A204.1 (cell line): Measurements from ENCODE around the gene LSM6.

ENCODE experiments used
- FAIRE-seq: peaks from 2 replicates; lab custom pipeline; 2012; peaks lifted over from hg19 to GRCh38; lab: Jason Lieb, UNC

The LSM6 gene

DNA sequence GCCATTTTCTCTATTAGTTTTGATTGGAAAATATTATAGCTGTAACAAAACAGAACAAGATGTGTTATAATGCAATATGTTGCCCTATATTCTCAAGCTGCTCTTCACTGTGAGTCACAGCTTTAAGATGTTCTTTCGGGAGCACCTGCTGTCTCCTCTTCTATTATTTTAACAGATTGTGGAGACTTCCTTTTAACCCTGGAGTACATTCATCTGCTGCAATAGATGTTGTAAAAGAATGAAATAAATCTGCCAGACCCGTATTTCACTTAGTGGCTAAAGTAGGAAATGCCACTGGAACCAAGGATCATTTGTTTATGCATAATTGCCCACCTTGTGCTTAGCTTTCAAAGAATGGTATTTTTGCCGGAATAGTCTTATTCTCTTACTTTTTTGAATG is 11.1 kb downstream of the LSM6 start:
- no peak for FAIRE-seq

DNA sequence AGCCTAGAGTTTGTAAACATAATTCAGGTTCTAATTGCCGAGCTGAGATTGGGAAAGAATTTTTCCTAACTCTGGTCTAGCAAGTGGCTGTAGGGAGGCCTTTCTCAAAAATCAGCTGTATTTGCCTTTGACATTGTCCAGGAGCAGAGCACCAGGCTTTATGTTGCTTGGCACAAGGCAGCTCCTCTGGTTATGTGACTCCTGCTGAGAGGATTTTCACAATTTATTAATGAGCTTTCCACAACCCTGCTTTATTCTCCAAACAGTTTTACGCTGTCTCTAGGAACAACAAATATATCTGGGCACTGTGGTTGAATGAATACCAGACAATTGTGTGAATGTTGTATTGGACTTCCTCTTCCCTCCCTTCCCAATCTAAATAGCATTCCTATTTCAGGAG is 14.9 kb downstream of the LSM6 start:
- FAIRE-seq: no peak

DNA sequence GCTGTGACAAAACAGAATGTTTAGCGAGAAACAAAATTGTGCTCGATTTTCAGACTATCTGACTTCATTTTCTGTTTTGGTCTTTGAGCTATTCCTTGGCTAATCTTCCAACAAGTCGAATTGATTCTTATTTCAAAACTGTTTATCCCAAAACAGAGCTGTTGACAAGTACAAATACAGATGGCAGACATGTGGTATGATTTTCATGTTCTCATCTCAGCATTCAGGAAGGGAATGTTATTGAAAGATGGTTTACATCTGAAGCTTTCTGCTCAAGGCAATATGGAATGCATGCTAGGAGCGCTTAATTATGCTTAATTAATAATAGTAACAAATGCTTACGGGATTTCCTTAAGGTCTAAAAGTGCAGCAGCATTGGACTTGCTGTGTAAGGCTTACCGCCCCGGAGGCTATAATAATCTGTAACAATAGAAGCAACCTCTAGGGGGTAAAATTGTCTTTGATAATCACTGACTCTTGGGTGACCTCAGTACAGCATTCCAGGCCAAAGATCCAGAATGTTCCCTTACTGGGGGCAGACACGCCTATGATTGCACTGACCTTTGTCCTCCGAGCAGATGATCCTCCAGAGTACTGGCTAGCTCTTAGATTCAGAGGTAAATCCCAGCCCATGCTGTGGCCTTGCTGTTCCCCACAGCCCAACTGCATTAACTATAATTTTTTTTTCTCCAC is 16.4 kb downstream of the LSM6 start:
- FAIRE-seq: no peak

DNA sequence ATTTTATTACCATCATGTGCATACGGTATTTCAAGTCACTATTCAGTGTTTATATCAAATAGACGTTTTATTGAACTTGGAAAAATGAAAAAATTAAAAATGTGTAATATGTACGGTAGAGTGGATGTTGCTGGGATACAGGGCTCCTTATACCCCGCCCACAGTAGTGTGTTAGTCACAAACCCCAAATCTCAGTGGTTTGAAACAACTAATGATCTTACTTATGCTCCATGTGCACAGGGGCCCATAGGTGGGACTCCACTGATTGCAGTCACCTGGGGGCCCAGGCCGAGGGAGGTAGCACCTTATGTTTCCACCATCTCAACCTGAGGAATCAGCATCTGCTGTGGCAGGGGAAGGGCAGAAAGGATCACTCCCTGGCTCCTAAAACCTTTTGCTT is 18.1 kb downstream of the LSM6 start:
- FAIRE-seq: no peak

DNA sequence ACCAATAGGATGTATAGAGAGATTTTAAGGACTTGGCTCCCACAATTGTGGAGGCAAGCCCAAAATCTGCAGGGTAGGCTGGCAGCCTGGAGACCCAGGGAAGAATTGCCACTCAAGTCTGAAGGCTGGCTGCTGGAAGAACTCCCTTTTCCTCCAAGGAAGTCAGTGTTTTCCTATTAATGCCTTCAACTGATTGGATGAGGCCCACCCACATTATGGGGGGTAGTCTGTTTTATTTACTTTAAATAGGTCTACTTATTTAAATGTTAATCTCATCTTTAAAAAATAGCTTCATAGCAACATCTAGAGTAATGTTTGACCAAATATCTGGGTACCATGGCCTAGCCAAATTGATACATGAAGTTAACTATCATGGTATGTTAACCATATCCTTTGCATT is 18.7 kb downstream of the LSM6 start:
- FAIRE-seq: no peak

DNA sequence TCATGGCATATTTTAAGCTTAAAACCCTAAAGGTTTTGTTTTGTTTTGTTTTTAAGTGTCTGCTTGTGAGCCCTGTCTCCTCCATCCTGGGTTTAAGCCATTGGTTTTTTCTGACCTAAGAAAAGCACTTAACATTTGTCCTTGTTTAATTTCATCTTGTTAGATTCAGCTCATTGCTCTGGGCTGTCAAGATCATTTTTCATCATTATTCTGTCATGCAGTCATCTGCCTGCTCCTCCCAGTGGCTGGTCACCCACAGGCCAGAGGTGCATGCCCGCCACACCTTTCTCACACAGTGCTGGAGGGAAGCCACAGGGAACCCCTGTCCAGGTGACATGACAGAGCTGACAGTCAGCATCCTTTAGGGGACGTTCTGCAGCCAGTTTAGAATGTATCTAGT is 27.1 kb downstream of the LSM6 start:
- FAIRE-seq: no peak

DNA sequence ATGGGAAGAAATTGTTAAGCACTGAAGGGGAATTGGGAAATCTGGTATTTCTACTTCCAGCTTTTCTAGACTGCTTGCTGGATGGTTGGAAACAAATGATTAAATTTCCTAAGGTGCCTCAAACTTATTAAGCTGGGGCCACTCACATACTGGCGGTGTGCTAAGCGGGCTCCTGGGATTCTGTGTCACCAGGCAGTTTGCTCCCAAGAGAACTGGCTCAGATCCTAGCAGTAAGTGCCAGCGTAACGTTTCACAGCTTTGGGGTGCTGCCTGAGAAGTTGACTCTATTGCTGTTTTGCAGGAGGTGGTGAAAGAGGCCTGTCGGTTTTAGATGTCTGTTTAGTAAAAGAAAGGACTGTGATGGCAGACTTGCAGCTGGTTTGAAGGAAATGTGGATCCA is 31.9 kb downstream of the LSM6 start:
- no peak for FAIRE-seq

DNA sequence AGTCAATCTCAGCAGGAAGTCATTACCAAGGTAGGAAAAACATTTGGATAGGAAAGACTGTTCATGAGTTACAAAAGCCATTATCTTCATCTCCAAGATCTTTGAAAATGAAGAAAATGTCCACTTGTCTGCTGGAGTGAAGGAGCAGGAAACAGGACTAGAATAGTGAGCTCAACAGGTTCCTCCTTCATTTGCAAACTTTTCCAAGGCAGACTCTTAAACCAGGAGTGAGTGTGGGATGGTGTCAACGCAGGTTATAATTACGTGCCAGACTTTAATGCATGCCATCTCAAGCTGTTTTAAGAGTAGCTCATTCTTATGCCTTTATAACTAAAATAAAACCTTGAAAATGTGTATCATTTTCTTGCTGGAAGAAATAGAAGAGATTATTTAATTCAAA is 35.4 kb downstream of the LSM6 start:
- FAIRE-seq: no peak

DNA sequence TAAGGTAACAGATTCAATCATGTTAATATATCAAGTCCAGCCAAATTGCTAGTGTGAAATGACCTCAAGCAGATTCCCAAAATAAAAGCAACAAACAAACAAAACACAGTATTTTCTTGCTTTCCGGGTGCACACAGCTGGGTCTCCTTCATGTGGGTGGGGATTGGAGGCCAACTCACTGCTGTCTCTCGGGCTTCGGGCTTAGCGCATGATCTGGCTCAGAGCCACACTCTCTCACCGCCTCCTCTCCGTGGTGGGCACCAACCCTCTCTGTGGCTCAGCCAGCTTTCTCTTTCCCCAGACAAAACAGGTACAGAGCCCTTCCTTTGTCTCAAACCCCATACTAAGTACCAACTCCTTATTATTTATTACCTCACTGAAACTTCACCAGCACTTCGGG is 35.9 kb downstream of the LSM6 start:
- no peak for FAIRE-seq

DNA sequence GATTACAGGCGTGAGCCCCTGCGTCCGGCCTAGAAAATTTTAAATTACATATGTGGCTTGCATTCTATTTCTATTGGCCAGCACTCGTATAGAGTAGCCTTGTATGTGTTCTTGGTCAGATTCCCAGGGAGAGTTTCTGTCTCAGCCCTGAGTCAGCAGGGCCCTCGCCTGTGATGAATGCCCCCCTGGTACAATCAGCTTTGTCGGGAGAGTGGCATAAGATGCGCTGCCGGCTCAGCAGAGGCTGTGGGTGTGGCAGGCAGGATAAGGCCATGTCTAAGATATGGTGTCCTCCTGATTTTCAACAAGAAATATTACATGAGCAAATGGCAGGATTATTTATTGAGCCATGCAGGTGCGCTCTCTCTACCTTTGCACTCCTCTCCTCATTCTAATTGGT is 37.3 kb downstream of the LSM6 start:
- no peak for FAIRE-seq

DNA sequence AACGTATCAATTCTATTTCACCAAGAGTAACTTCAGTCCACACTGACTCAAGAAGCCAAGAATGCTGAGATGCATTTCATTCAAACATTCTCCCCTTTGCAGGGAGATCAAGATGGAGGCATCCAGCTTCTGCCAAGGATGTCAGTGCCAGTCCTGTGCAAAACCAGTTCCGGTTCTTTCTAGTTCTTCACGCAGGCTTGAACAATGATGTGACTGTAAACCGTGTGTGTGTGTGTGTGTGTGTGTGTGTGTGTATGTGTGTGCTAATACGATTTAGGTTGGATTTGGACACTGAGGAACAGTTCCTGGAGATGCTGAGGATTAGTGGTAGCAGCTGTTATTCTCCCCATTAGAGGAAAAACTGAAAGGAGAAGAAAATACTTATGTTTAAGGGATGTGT is 38.7 kb downstream of the LSM6 start, which contains the start of gene REELD1:
REELD1 (plus strand) TSS at position 301 of the 400 bp plus-strand sequence. CDS start 2,415 bp downstream, outside the sequence.
- no peak for FAIRE-seq

DNA sequence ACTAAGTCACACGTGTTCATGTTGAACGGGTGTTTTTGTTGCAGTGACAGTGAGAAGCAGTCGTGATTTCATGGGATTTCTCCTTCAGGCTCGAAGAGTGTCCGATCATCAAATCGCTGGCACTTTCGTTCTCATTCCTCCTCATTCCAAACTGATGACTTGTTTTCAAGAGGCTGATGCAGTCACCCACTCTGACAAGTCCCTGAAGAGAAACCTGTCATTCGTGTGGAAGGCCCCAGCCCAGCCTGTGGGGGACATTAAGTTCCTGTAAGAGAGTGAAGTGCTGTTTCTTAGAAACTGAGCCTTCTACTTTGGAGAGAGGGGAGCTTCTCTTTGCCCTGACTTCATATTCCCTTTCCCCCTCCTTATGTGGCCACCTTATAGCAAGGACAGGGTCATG is 46.8 kb downstream of the LSM6 start:
- no peak for FAIRE-seq

DNA sequence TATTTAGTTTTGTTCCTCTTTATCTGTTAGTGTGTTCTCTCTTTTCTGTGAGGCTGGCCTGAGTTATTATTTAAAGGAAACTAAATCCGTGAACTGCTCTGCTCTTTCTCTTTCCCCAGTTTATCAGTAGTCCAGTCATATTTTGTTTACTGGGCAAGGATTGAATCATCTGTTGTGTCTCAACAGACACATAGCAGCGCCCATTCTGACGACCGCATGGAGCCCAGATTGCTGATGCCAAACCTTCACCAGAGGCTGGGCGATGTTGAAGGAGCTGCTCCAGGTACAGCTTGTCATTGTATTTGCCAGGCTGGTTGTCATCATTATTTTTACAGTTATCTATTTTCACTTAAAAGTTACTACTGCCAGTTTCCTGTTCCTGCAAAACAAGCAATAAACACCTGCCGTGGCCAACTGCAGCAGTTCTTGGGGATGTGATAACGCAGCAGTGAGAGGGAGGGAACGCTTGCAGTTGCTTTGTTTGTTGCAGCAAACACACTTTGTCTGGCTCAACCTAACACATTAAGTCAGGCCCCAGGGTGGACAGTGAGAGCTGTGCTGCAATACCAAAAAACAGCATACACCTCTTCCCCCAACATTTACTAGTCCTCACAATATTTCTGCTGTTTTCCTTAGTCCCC is 48.9 kb downstream of the LSM6 start:
- no peak for FAIRE-seq

DNA sequence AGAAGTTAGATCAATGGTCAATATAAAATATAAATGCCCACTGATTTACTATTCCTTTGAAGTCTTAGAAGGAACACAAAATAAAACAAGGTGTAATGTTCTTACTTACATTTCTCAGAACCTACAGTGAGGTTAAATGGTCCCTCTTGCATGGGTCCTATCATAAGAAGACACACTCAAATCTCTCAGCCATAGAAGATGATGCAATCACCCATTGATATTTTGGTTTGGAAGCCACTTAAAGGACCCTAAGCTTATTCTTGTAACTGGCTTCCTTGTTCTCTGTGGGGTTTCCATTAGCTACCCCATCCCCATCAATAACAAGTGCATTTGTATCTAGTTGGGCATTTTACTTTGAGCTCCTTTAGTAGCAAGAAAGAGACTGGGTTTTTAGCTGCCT is 53.9 kb downstream of the LSM6 start:
- FAIRE-seq: no peak

DNA sequence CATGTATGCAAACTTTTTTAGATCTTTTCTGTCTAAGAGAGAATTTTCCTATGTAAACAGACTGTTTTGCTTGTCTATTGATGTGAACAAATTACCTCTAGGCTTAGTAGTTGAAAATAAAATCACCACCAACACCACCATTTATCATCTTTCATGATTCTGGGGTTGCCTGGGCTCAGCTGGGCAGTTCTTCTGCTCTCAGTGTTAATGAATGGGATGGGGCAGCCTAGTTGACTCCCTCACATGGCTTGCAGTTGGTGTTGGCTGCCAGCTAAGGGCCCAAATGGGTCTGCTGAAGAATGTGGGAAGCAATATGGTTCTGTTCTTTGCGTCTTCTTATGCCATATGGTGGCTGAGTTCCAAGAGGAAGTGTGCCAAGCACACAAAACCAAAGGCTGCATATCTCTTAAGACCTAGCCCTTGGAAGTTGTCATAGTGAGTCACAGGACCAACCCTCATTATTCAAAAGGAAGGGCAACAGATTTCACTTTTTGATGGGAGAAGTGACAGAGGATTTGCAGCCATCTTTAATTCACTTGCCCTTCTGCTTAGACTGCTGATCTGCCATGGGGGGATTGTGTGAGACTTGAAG is 56.7 kb downstream of the LSM6 start:
- FAIRE-seq: no peak

DNA sequence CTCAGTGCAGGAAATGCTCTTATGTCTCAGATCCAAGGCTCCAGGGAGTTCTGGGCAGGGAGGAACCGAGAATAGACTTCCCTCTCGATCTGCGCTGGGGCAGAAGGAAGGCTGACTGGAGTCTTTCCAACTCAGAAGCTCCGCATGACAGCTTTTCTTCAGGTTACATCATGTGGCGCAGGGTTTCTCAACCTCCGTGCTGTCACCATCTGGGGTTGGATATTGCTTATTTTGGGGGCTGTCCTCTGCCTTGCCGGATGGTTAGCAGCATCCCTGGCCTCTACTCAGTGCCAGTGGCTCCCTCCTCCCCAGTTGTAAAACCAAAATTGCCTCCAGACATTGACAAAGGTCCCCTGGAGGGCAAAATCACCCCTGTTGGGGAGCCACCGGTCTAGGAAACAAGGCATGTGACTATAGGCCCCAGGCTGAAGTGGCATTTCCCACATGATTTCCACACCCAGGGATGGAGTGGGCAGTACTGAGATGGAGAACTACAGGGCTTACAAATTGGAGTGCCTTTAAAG is 60.2 kb downstream of the LSM6 start:
- no peak for FAIRE-seq

DNA sequence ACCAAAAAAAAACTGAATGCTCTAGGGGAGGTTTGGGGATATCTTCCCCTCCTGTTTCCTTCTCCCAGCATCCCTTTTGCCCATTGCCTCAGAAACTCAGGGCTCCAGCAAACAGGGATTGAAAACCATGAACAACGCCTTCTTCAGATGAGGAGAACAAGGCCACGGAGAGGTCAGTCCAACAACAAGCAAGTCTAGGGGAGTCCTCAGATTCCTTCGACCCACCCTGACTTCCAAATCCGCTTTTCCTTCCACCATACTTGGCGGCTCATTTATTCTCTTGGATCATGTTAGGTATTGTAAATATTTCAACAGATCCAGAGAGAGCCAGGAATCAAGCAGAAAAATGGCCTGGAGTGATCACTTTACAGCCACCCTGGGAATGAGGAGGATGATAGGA is 60.7 kb downstream of the LSM6 start:
- FAIRE-seq: no peak

DNA sequence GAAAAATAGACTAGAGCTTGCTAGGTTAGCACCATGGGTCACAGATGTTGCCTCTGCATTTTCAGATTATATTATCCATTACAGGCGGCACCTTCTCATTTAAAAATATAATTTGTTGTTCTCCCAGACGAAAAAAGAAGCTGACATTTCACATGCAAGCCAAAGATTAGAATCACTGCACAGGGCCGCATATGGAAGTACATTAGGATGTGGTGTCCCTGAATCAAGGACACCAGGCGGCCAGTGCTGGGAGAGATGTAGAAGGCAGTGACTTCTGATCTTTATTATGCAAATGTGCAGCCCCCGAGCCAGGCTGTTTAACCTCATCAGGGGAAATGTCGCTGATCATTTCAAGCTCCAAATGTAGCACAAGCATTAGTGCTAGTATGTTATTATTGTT is 61.6 kb downstream of the LSM6 start:
- no peak for FAIRE-seq

DNA sequence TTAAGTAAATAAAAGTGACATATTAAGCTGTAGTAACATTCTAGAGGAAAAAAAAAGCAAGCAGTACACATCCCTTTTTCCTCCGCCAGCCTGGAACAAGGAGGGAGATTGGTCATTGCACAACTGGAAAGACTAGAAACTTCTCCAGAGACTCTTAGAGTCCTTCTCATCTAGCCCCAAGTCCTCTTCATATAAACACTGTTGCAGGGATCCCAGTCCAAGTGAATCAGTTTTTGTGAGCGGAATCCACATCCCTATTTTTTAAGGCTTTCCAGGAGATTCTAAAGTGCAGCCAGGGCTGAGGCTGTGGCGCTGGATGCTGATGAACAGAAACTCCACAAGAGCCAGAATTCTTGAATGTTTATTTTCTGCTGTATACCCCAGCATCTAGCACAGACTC is 62.6 kb downstream of the LSM6 start:
- no peak for FAIRE-seq
